MM.1S (cell line): ENCODE data around the gene ZCCHC3.

Experiments
- EZH2 ChIP-seq: fragments of 300-600 bp; sonication (generic); optimal IDR thresholded peaks from 2 replicates; pipeline ENCODE3; 2017; ENCODE audit warnings: low read depth, mild to moderate bottlenecking, antibody characterized with exemption, low read length, mixed read lengths
- EZH2phosphoT487 ChIP-seq: fragments of 300-600 bp; sonication (generic); IDR thresholded peaks from 2 replicates; pipeline ENCODE4 v1.6.1; 2018; ENCODE audit warnings: antibody characterized with exemption, low read length
- TF ChIP-seq, protein P1 (sequence below): fragments of 300-600 bp; sonication (generic); IDR thresholded peaks from 2 replicates; pipeline ENCODE4 v1.5.1; 2016; ENCODE audit warnings: antibody characterized with exemption, low read length, mixed read lengths

DNA sequence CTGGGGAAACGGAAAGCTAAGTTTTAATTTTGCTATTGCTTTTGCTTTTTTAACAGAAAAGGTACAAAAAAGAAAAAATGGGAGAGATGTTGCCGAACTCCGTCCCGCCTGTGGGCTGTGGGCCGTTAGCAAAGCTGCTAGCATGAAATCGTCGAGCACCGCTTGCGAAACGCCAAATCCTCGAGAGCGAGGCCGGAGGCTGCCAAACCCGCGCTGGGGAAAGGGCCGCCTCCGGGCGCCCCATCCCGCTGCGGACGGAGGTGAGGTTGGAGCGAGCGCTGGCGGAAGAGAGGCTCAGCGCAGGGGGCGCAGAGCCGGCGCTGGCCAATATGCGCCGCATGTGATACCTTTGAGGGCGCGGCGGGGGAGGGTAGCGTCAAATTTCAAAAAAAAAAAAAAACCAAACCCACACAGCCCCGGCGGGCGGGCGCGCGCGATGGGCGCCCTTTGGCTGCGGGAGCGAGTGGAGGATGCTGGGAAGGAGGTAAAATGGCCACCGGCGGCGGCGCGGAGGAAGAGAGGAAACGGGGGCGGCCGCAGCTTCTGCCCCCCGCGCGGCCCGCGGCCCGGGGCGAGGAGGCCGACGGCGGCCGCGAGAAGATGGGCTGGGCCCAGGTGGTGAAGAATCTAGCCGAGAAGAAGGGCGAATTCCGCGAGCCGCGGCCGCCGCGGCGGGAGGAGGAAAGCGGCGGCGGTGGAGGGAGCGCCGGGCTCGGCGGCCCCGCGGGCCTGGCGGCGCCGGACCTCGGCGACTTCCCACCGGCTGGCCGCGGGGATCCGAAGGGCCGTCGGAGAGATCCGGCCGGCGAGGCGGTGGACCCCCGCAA lies at the start of gene ZCCHC3:
- TF ChIP-seq EZH2 (no peak), EZH2phosphoT487 (no peak)
- TF ChIP-seq, protein P1, sequence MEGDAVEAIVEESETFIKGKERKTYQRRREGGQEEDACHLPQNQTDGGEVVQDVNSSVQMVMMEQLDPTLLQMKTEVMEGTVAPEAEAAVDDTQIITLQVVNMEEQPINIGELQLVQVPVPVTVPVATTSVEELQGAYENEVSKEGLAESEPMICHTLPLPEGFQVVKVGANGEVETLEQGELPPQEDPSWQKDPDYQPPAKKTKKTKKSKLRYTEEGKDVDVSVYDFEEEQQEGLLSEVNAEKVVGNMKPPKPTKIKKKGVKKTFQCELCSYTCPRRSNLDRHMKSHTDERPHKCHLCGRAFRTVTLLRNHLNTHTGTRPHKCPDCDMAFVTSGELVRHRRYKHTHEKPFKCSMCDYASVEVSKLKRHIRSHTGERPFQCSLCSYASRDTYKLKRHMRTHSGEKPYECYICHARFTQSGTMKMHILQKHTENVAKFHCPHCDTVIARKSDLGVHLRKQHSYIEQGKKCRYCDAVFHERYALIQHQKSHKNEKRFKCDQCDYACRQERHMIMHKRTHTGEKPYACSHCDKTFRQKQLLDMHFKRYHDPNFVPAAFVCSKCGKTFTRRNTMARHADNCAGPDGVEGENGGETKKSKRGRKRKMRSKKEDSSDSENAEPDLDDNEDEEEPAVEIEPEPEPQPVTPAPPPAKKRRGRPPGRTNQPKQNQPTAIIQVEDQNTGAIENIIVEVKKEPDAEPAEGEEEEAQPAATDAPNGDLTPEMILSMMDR = no peak; the same call in 1 of the 2 replicates
